ENCODE results near the gene MOB3B. TPM values are rescaled to one million over a fixed set of nuclear protein-coding genes. Genes with fewer than 3 reads are reported as not detected.

The MOB3B gene
- total RNA-seq, 1 donor from 2014 or later, result 14.8 TPM

GRCh38 chr9:27408482-27408881 lies 121.1 kb downstream of the MOB3B start:
- H3K27ac Mint-ChIP-seq, result peak overlapping the region; percentile 9

GRCh38 chr9:27408001-27408400 lies 121.6 kb downstream of the MOB3B start:
- Mint-ChIP-seq H3K4me1 (peaks cover 22% of the 10 kb centered on the region), H3K9me3 (peaks cover 15% of the 10 kb centered on the region), H3K27ac (peak overlapping the region; percentile 63), H3K4me3 (no peak overlapping the region), H3K27me3 (ENCODE audit: low read depth) (no peaks in the 10 kb centered on the region), H3K36me3 (peaks cover 14% of the 10 kb centered on the region)
- DNase-seq (ENCODE audit: low spot score in 2 of 2, unreplicated experiment in 2 of 2), result no peak
- TF ChIP-seq, protein P1, sequence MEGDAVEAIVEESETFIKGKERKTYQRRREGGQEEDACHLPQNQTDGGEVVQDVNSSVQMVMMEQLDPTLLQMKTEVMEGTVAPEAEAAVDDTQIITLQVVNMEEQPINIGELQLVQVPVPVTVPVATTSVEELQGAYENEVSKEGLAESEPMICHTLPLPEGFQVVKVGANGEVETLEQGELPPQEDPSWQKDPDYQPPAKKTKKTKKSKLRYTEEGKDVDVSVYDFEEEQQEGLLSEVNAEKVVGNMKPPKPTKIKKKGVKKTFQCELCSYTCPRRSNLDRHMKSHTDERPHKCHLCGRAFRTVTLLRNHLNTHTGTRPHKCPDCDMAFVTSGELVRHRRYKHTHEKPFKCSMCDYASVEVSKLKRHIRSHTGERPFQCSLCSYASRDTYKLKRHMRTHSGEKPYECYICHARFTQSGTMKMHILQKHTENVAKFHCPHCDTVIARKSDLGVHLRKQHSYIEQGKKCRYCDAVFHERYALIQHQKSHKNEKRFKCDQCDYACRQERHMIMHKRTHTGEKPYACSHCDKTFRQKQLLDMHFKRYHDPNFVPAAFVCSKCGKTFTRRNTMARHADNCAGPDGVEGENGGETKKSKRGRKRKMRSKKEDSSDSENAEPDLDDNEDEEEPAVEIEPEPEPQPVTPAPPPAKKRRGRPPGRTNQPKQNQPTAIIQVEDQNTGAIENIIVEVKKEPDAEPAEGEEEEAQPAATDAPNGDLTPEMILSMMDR (IDR thresholded peaks at IDR 0.05; ENCODE audit: unreplicated experiment), result no peak

More at GRCh38 chr9:27408482-27408881, 121.1 kb downstream of the MOB3B start:
- H3K4me3 Mint-ChIP-seq, result no peak overlapping the region
- peaks cover 14% of the 10 kb centered on the region for H3K36me3 Mint-ChIP-seq
- DNase-seq (ENCODE audit: low spot score in 2 of 2, unreplicated experiment in 2 of 2), result no peak
- peaks cover 15% of the 10 kb centered on the region for H3K9me3 Mint-ChIP-seq
- peaks cover 25% of the 10 kb centered on the region for H3K4me1 Mint-ChIP-seq
- TF ChIP-seq, protein P1 (IDR thresholded peaks at IDR 0.05; ENCODE audit: unreplicated experiment), result no peak
- no peaks in the 10 kb centered on the region for H3K27me3 Mint-ChIP-seq (ENCODE audit: low read depth)

- DNase-seq (ENCODE audit: low spot score in 2 of 2, unreplicated experiment in 2 of 2), result no peak
- TF ChIP-seq, protein P1 (IDR thresholded peaks at IDR 0.05; ENCODE audit: unreplicated experiment), result no peak
- H3K4me1 Mint-ChIP-seq, result peaks cover 21% of the 10 kb centered on the region
- H3K9me3 Mint-ChIP-seq, result peaks cover 15% of the 10 kb centered on the region
- H3K36me3 Mint-ChIP-seq, result peaks cover 14% of the 10 kb centered on the region
- no peaks in the 10 kb centered on the region for H3K27me3 Mint-ChIP-seq (ENCODE audit: low read depth)
- H3K27ac Mint-ChIP-seq, result peak overlapping the region; percentile 63
- H3K4me3 Mint-ChIP-seq, result no peak overlapping the region
These were observed 122.1 kb downstream of the MOB3B start for GRCh38 chr9:27407491-27407890.

GRCh38 chr9:27404661-27405060 lies 125.0 kb downstream of the MOB3B start:
- peaks cover 14% of the 10 kb centered on the region for H3K36me3 Mint-ChIP-seq
- H3K4me3 Mint-ChIP-seq, result no peak overlapping the region
- H3K9me3 Mint-ChIP-seq, result peaks cover 15% of the 10 kb centered on the region
- no peaks in the 10 kb centered on the region for H3K27me3 Mint-ChIP-seq (ENCODE audit: low read depth)
- DNase-seq (ENCODE audit: low spot score in 2 of 2, unreplicated experiment in 2 of 2), result no peak
- peaks cover 34% of the 10 kb centered on the region for H3K4me1 Mint-ChIP-seq
- no peak overlapping the region for H3K27ac Mint-ChIP-seq
- TF ChIP-seq, protein P1 (IDR thresholded peaks at IDR 0.05; ENCODE audit: unreplicated experiment), result no peak

DNA sequence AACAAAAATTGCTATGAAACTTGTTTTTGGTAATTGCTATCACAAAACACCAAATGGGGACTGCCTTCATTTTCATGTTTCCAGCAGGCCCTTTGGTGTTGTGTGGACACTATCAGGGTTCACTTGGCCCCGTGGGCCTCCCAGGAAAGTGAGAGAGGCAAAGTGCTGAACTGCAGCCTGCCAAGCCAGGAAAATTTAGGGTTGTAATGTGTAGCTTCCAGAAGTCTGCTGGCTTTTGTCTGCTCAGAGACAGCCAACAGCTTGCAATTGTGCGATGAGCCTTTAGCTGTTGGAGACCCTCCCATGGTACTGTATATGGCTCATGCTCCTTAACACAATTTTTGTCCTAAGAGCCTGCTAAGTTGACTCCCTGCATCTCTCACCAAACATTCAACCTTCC lies 127.0 kb downstream of the MOB3B start:
- no peak overlapping the region for H3K4me3 Mint-ChIP-seq
- H3K36me3 Mint-ChIP-seq, result peaks cover 14% of the 10 kb centered on the region
- TF ChIP-seq, protein P1 (IDR thresholded peaks at IDR 0.05; ENCODE audit: unreplicated experiment), result no peak
- H3K4me1 Mint-ChIP-seq, result peaks cover 30% of the 10 kb centered on the region
- H3K27ac Mint-ChIP-seq, result no peak overlapping the region
- DNase-seq (ENCODE audit: low spot score in 2 of 2, unreplicated experiment in 2 of 2), result no peak
- no peaks in the 10 kb centered on the region for H3K27me3 Mint-ChIP-seq (ENCODE audit: low read depth)
- peaks cover 15% of the 10 kb centered on the region for H3K9me3 Mint-ChIP-seq

Measured in mesothelial cell of epicardium (in vitro differentiated cells).